Measurements from ENCODE around the gene CD300LD.
"Not testable (repeated sequence)": the region's sequence is repeated elsewhere in the genome, so short reads cannot be mapped to it uniquely, and the experiment has no call there.

The CD300LD gene

GRCh38 chr17:74571621-74572270 is 20.3 kb downstream of the CD300LD start:
- DNase-seq (ENCODE audit: low spot score) = no peak

GRCh38 chr17:74569020-74570003 is 22.8 kb downstream of the CD300LD start:
- DNase-seq (ENCODE audit: low spot score) = peak; percentile 18

GRCh38 chr17:74568106-74568873 is 23.8 kb downstream of the CD300LD start:
- DNase-seq (ENCODE audit: low spot score) = no peak

- no peak for DNase-seq (ENCODE audit: low spot score)
Observed at GRCh38 chr17:74567397-74567796, 24.7 kb downstream of the CD300LD start, which contains the start of gene CD300H. TSS of gene CD300H (minus strand) at chr17:74567509.

DNA sequence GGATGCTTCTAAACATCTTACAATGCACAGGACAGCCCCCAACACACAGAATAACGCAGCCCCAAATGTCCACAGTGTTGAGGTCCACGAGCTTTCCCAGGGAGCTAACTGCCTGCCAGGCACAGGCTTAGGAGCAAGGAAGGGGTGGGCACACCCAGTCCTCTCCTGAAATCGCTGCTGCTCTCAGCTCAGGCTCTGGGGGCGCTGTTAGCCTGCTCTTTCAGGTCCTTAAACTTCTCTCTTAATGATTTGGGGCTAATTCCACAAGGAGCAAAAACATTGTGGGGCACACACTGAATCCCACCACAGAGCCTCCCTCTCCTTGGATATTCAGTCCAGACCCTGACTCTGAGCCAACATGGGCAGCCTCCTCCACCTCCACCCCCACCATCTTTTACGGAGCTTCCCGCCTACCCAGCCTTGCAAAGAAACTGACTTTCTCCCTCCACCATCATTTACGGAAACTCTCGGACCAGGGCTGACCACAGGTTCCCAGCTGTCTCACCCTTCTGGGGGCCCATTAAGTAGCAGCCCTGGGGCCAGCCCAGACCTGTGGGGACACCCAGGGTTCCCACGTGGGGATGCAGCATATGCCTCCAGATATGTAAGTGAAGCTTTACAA is 25.8 kb downstream of the CD300LD start:
- no peak for DNase-seq (ENCODE audit: low spot score)

DNA sequence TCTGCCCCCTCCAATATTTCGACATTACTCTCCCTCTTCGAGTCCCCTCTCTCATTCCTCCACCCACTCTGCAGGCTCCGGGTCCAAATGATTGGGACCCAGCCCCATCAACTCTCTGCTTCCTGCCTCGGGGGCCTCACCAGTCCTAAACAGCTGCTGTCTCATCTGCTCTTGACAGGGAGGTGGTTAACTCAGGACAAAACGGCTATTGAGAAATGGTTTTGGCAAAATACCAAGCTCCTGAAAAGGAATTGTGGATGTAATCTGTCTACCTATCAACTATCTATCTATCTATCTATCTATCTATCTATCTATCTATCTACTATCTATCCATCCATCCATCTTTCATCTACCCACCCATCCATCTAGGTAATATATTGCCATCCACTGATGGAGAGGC is 27.0 kb downstream of the CD300LD start:
- DNase-seq (ENCODE audit: low spot score) = no peak

DNA sequence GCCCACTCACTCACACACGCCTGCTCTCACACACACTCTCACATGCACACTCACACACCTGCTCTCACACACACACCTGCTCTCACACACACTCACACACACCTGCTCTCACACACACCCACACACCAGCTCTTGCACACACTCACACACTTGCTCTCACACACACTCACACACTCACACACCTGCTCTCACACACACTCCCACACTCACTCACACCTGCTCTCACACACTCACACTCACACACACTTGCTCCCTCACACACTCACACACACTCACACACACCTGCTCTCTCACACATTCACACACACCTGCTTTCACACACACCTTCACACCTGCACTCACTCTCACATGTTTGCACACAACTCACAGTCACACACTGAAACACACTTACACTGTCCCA is 28.7 kb downstream of the CD300LD start:
- DNase-seq (ENCODE audit: low spot score) = no peak

DNA sequence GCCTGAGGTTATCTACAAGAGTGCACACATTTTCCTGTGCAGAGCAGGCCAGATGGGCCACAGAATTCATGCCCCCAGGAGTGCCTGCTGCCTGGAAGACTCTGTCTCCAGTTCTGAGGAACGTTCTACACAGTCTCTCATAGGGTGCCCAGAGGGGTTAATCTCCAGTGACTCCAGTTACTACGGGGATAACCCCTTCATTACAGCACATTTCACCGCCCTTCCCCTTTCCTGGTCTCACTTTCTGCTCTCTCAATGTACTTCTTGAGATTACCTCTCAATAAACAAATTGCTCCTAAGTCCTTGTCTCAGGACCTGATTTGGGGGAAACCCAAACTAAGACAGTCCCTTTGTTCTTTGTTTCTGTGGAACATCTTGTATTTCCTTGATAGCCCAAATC is 30.5 kb downstream of the CD300LD start:
- DNase-seq (ENCODE audit: low spot score) = no peak

DNA sequence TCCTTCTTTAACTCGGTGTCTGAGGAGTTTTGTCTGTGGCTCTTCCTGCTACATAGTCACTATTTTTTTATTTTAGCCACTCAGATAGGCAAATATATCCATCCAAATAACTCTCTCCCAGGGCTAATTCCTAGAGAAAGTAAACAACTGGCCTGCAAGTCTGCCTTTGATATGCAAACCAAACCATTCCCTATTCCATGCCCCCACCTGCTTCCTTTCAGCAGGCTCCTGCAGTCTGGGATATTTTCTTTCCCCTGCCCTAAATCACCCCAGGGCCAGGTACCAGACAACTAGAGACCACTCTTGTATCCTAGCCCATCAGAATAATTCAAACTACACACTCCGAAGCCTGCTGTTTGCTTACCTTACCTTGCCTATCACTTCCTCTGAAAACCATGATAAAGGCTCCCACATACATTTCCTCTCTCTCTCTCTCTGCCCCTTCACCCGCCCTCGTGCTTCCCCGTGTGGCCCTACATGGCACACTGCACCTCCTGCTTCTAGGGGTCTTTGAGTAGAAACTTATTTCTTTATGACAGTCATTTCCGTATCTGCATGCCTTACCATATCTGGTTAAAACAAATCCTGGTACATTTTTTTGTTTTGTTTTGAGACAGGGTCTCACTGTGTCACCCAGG is 33.1 kb downstream of the CD300LD start:
- DNase-seq (ENCODE audit: low spot score) = no peak

DNA sequence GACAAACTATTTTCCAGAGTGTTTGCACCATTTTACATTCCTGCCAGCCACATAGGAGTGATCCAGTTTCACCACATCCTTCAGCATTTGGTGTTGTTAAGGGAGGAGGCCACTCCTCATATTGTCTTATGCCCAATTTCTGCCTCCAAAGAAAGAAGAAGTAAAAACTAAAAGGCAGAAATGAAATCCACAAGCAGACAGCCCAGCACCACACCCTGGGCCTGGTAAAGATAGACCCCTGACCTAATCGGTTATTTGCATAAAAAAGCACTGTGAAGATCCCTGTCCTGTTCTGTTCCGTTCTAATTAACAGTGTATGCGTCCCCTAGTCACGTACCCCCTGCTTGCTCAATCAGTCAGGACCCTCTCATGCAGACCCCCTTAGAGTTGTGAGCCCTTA is 33.7 kb downstream of the CD300LD start:
- DNase-seq (ENCODE audit: low spot score) = not testable (repeated sequence)

DNA sequence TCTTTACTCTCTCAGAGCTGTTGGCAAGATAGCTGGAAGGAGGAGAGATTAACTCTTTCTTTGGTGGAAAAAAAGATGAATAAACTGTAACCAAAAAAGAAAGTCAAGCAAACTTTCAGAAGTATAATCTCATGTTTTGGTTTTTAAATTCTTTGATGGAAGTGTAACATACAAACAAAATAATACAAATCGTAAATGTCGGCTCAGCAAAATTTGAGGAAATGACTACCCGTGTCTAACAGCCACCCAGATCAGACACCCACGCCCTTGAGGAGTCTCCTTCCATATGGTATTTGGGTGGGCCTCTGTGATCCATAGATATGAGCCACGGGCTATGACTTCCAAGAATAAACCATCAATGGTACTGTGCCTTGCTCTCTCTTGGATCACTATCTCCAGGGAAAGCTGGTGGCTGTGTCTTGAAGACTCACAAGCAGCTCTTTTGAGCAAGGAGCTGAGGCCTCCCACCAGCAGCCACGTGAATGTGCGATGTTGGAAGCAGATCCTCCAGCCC is 36.6 kb downstream of the CD300LD start:
- peak; percentile 8 for DNase-seq (ENCODE audit: low spot score)

- DNase-seq (ENCODE audit: low spot score) = no peak
Observed at GRCh38 chr17:74554909-74555308, 37.2 kb downstream of the CD300LD start.

DNA sequence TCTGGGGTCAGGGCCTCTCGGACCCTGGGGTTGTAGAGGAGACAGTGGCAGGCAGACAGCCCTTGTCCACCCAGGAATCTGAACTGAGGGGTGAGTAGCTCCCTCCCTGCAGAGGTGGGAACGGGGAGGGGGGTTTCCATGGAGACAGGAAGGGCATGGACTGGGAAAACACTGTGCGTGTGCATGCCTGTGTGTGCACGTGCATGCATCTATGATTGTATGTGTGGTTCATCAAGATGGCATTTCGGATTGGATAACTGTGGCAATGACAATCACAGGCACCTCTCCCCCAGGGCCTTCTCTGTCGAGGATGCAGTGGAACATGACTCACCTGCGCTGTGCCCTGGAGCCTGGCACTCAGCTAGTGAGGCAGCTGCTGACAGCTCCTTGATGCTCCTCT is 40.0 kb downstream of the CD300LD start:
- no peak for DNase-seq (ENCODE audit: low spot score)

GRCh38 chr17:74550602-74551001 is 41.5 kb downstream of the CD300LD start:
- no peak for DNase-seq (ENCODE audit: low spot score)

- DNase-seq (ENCODE audit: low spot score) = no peak
Observed at GRCh38 chr17:74549343-74549742, 42.7 kb downstream of the CD300LD start.

GRCh38 chr17:74547736-74548135 is 44.3 kb downstream of the CD300LD start:
- no peak for DNase-seq (ENCODE audit: low spot score)

DNA sequence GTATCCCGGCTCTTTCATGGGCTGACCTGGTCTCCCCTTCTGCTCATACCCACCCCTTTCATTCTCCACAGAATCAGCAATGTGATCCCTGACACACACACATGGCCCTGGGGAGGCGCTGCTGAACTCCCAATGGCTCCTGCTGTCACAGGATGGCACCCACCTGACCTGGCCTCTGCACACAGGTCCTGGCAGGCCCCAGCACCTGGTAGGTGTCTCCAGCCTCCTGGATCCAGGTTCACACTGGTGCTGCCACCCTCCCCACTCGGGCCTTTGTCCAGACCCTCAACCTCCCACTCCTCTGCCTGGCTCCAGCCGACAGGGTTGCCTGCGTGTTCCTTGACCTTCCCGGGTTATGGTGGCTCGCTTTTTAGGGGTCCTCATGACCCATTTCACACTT is 44.8 kb downstream of the CD300LD start:
- DNase-seq (ENCODE audit: low spot score) = no peak

DNA sequence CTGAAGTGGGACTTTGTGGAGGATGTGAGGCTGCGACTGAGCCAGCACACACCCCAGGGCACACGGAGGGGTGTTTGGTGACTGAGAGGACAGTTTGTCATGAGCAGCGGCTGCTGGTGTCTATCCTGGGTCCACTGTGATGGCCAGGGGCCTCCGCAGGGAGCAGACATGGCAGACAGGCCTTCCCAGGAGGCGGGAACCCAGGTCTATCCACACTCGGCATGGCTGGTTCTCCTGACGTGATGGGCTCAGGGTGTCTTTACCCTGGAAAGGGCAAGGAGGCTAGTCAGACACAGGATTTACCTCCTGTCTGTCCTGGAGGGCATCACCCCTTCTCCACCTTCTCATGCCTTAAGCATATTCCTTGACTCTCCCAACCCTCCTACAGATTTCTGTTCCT is 45.5 kb downstream of the CD300LD start:
- DNase-seq (ENCODE audit: low spot score) = no peak

DNA sequence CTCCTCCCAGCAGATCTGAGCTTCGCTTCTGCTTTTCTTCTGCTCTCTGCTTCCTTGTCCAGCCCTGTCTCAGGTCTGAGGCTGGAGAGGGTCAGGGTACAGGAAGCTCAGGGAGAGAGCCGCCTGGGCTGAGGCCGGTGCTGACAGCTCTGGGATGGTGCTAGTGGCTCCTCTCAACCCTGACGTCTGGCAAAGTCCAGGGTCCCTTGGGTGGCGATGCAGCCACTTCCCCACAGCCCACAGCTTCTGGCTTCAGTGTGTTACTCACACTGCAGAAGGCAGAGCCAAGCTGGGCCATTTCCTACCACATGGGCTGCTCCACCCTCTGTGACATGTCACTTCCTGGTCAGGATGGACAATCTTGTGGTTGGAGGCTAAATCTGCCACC is 46.2 kb downstream of the CD300LD start, which contains the start of gene CD300C:
TSS of gene CD300C (minus strand) at position 273 of the 388 bp plus-strand sequence. CDS start 333 bp downstream, outside the sequence.
- DNase-seq (ENCODE audit: low spot score) = no peak

GRCh38 chr17:74544991-74545842 is 46.9 kb downstream of the CD300LD start:
- no peak for DNase-seq (ENCODE audit: low spot score)
